HK-2 (cell line): ENCODE results near the gene RARS1.

Source experiments
- DNase-seq: peaks from one replicate; pipeline ENCODE4 v3.0.0-alpha.2; 2018; ENCODE audit not compliant: unreplicated experiment

The RARS1 gene

GRCh38 chr5:168553377-168554130 is 67.3 kb downstream of the RARS1 start:
- DNase-seq: no peak

GRCh38 chr5:168557389-168557788 is 71.1 kb downstream of the RARS1 start:
- no peak for DNase-seq

GRCh38 chr5:168562279-168562678 is 76.0 kb downstream of the RARS1 start:
- DNase-seq: no peak

GRCh38 chr5:168563959-168564358 is 77.7 kb downstream of the RARS1 start:
- DNase-seq: no peak

- no peak for DNase-seq
Measured at GRCh38 chr5:168568738-168569137, 82.5 kb downstream of the RARS1 start.
